KMS-11 (cell line): ENCODE measurements around the gene TACR1.
"Not testable (repeated sequence)": the region's sequence is repeated elsewhere in the genome, so short reads cannot be mapped to it uniquely, and the experiment has no call there.

ENCODE experiments used
- H2AFZ ChIP-seq: fragments of 200-600 bp; sonication (generic); 2 replicates; pipeline ENCODE4 v1.6.1; 2016; ENCODE audit warnings: antibody characterized with exemption, mixed run types, low read depth
- H3K27ac ChIP-seq: fragments of 200-600 bp; sonication (generic); 2 replicates; pipeline ENCODE4 v1.6.1; 2016; ENCODE audit warnings: mild to moderate bottlenecking, mixed run types
- H3K27me3 ChIP-seq: fragments of 200-600 bp; sonication (generic); 2 replicates; pipeline ENCODE4 v1.6.1; 2017; ENCODE audit warnings: mild to moderate bottlenecking, low read depth, mixed run types, moderate library complexity; ENCODE audit not compliant: insufficient read depth
- H3K36me3 ChIP-seq: fragments of 200-600 bp; sonication (generic); 2 replicates; pipeline ENCODE4 v1.6.1; 2017; ENCODE audit warnings: mild to moderate bottlenecking, mixed run types; ENCODE audit not compliant: insufficient read depth
- H3K4me1 ChIP-seq: fragments of 200-600 bp; sonication (generic); 2 replicates; pipeline ENCODE4 v1.6.1; 2016; ENCODE audit warnings: mild to moderate bottlenecking, low read depth, mixed run types; ENCODE audit not compliant: poor library complexity, severe bottlenecking
- H3K4me2 ChIP-seq: fragments of 200-600 bp; sonication (generic); 2 replicates; pipeline ENCODE4 v1.7.0; 2016; ENCODE audit warnings: mild to moderate bottlenecking, mixed run types
- H3K4me3 ChIP-seq: fragments of 200-600 bp; sonication (generic); IDR thresholded peaks from 2 replicates; pipeline ENCODE4 v1.6.1; 2017; ENCODE audit warnings: low read depth, low read length, mixed read lengths; ENCODE audit not compliant: insufficient read depth
- H3K79me2 ChIP-seq: fragments of 200-600 bp; sonication (generic); 2 replicates; pipeline ENCODE4 v1.6.1; 2016; ENCODE audit warnings: low read depth, mixed run types; ENCODE audit not compliant: insufficient read depth
- H3K9ac ChIP-seq: fragments of 200-600 bp; sonication (generic); 2 replicates; pipeline ENCODE4 v1.6.1; 2016; ENCODE audit warnings: mild to moderate bottlenecking, mixed run types
- H4K20me1 ChIP-seq: fragments of 200-600 bp; sonication (generic); 2 replicates; pipeline ENCODE4 v1.6.1; 2016; ENCODE audit warnings: mild to moderate bottlenecking, mixed run types; ENCODE audit not compliant: insufficient read depth
- TF ChIP-seq, protein P1 (sequence below): fragments of 200-600 bp; sonication (generic); conservative IDR thresholded peaks from 2 replicates; pipeline ENCODE4 v1.6.1; 2017; ENCODE audit warnings: low read depth, mild to moderate bottlenecking, antibody characterized with exemption, low read length, moderate library complexity, mixed read lengths

TACR1 gene

DNA sequence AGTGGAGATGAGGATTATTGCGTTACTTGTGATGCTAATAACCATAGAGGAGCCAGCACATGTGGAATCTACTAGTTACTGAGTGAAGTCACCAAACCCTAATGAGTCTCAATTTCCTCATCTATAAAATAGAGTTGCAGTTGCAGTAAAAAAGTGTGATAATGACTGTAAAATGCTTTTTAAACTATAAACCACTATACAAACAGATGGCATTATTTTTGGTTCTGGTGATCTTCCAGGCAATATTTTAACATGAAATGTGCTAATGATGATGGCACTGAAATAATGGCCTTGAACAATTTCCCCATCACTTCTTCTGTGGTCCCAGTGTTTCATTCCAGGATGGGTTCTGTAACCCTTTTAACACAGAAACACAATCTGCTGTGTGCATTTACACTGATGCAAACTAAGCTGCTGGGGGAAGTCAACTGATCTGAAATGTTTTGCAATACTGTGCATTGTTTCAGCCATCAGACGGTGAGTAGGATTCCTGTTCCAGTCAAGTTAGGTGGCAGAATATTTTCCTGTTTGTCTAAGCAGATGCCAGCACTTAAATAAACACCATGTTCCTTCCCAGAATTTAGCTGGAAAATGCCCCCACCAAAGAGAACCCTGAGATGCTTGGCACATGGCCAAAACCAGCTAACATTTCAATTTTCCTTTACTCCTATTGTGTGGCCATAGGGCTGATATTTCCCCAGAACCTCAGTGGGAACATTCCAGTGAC lies 52.6 kb downstream of the TACR1 start:
- Histone ChIP-seq H3K27ac (no peak overlapping the region), H3K36me3 (no peaks in the 10 kb centered on the region), H2AFZ (no peak overlapping the region), H3K4me3 (no peak overlapping the region), H3K4me1 (no peaks in the 10 kb centered on the region), H3K27me3 (no peaks in the 10 kb centered on the region), H3K4me2 (no peak overlapping the region), H4K20me1 (no peaks in the 10 kb centered on the region), H3K79me2 (no peaks in the 10 kb centered on the region), H3K9ac (no peak overlapping the region)
- TF ChIP-seq, protein P1, sequence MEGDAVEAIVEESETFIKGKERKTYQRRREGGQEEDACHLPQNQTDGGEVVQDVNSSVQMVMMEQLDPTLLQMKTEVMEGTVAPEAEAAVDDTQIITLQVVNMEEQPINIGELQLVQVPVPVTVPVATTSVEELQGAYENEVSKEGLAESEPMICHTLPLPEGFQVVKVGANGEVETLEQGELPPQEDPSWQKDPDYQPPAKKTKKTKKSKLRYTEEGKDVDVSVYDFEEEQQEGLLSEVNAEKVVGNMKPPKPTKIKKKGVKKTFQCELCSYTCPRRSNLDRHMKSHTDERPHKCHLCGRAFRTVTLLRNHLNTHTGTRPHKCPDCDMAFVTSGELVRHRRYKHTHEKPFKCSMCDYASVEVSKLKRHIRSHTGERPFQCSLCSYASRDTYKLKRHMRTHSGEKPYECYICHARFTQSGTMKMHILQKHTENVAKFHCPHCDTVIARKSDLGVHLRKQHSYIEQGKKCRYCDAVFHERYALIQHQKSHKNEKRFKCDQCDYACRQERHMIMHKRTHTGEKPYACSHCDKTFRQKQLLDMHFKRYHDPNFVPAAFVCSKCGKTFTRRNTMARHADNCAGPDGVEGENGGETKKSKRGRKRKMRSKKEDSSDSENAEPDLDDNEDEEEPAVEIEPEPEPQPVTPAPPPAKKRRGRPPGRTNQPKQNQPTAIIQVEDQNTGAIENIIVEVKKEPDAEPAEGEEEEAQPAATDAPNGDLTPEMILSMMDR, result no peak

- not testable (repeated sequence) for H3K27ac ChIP-seq, H3K79me2 ChIP-seq, H3K4me1 ChIP-seq, H4K20me1 ChIP-seq, H3K27me3 ChIP-seq, H3K9ac ChIP-seq, H3K4me3 ChIP-seq, H3K36me3 ChIP-seq, H2AFZ ChIP-seq, H3K4me2 ChIP-seq
These were observed 53.1 kb downstream of the TACR1 start for GRCh38 chr2:75146221-75146605.

DNA sequence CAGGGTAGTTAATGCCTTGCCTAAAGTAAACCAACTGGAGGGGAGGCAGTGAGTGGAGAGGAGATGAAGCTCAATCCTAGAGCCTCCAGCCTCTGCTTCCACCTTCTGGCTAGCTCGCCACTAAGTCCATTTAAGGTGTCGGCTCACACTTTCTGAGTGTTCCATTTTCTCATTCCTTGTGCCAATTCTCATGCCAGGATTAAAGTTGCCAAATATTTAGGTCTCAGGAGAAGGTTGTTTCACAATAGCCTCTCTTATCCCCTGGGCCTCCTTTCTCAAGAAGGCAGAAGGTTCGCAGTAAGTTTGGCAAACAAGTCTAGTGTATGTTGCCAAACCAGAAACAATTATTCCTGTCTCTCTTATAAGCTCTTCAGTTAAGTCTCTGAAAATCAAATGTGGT lies 57.2 kb downstream of the TACR1 start:
- H3K36me3 ChIP-seq, result no peaks in the 10 kb centered on the region
- H3K9ac ChIP-seq, result no peak overlapping the region
- H3K4me2 ChIP-seq, result no peak overlapping the region
- no peak overlapping the region for H3K4me3 ChIP-seq
- H3K27ac ChIP-seq, result no peak overlapping the region
- H3K79me2 ChIP-seq, result no peaks in the 10 kb centered on the region
- no peak overlapping the region for H2AFZ ChIP-seq
- H3K4me1 ChIP-seq, result no peaks in the 10 kb centered on the region
- H3K27me3 ChIP-seq, result no peaks in the 10 kb centered on the region
- no peaks in the 10 kb centered on the region for H4K20me1 ChIP-seq
- TF ChIP-seq, protein P1, result no peak

- Histone ChIP-seq H3K9ac (no peak overlapping the region), H2AFZ (no peak overlapping the region), H4K20me1 (no peaks in the 10 kb centered on the region), H3K36me3 (no peaks in the 10 kb centered on the region), H3K4me2 (no peak overlapping the region), H3K27ac (no peak overlapping the region), H3K79me2 (no peaks in the 10 kb centered on the region), H3K4me3 (no peak overlapping the region), H3K4me1 (no peaks in the 10 kb centered on the region), H3K27me3 (no peaks in the 10 kb centered on the region)
- TF ChIP-seq, protein P1, result no peak
These were observed 59.0 kb downstream of the TACR1 start for GRCh38 chr2:75140288-75140687.

DNA sequence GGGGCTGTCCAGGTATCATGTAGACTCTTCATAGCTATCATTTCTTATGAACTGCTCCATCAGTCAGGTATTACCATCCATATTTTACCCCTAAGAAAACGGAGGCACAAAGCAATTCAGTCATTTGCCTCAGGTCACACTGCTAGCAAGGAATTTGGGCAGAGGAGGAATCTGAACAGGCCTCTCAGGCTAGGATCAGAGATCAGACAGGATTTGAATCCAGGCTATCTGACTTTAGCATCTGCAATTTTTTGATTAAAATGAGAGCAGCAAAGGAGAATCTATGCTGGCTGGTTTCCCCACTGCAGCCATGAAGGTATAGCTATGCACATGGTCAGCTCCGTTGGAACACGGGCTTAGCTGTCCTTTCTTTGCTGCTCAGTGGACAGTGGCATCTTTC lies 60.1 kb downstream of the TACR1 start:
- Histone ChIP-seq H3K36me3 (no peaks in the 10 kb centered on the region), H3K79me2 (no peaks in the 10 kb centered on the region), H3K4me2 (no peak overlapping the region), H3K4me3 (no peak overlapping the region), H3K27ac (no peak overlapping the region), H3K4me1 (no peaks in the 10 kb centered on the region), H3K27me3 (no peaks in the 10 kb centered on the region), H2AFZ (no peak overlapping the region), H3K9ac (no peak overlapping the region), H4K20me1 (no peaks in the 10 kb centered on the region)
- TF ChIP-seq, protein P1, result no peak
